NCI-H510A treated with DMSO at 0.1 percent for 48 hours (cell line): Measurements from ENCODE around the gene SAMMSON.

ENCODE experiments used
- DNase-seq: peaks from one replicate; lab custom pipeline; 2025; lab: John Stamatoyannopoulos, UW

Gene SAMMSON

DNA sequence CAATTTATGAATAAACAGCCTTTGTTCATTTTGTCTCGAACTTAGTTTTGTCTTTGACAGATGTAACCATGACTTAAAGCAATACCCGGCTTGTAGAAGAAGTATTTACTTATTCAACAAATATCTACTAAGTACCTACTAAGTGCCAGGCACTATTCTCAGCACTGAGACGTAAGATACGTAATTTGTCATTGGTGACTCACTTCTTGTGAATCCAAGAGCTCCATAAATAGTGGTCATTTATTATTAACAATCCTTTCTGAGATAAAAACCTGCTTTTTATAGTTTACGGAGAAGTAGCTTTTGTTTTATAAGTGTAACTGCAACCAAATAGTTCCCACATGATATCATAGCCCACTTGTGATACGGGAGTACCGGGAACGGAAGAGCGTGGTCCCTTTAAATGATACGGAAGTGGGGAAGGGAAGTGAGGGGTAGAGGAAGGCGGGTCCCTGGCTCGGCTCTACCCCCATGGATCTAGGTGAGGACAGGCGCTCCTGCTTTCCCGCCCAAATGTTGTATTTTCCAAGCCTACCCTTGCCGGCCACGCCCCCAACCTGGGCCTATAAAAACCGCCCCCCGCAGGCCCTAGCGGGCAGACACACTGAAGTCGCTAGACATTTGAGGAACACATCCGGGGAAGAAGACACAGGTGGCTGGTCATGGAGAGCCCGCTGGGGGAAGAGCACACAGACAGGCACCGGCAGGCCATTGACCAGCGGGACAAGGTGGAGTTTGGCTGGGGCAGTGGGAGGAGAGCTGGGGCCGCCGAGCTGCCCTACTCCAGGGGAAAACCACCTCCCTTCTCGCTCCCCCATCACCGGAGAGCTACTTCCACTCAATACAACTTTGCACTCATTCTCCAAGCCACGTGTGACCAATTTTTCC is at the start of gene SAMMSON:
SAMMSON (plus strand) TSS at position 594 of the 888 bp plus-strand sequence.
- no peak for DNase-seq

DNA sequence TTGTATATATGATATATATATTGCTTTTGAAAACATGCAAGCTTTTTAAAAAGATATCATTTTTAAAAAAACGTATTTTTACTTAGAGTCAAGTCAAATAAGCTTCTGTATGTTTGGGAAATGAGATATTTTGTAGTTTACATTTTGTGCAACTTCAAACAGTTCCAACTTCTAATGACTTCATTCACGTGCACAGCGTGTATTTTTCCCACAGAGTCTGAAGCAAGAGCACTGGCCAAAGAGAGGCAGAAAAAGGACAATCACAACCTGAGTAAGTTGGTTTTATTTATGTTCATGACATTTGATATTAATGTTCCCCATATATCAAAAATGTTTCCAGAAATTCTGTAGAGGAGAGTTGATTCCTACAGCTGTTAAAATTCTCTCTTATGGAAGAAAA is 47.9 kb upstream of the SAMMSON start:
- no peak for DNase-seq

DNA sequence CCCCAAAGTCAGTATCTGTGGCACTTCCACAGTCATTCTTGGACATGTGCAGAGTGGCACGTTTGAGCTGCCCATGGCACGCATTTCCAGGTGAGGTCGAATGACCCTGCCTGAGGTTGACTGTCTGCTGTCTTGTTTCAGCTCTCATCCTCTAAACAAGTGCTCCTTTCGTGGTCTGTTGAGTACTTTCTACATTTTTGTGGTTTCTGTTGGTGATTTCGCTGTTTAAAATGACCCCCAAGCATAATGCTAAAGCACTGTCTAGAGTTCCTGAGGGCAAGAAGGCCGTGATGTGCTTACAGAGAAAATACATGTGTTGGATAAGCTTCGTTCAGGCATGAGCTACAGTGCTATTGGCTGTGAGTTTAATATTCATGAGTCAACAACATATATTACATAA is 40.0 kb upstream of the SAMMSON start:
- no peak for DNase-seq

DNA sequence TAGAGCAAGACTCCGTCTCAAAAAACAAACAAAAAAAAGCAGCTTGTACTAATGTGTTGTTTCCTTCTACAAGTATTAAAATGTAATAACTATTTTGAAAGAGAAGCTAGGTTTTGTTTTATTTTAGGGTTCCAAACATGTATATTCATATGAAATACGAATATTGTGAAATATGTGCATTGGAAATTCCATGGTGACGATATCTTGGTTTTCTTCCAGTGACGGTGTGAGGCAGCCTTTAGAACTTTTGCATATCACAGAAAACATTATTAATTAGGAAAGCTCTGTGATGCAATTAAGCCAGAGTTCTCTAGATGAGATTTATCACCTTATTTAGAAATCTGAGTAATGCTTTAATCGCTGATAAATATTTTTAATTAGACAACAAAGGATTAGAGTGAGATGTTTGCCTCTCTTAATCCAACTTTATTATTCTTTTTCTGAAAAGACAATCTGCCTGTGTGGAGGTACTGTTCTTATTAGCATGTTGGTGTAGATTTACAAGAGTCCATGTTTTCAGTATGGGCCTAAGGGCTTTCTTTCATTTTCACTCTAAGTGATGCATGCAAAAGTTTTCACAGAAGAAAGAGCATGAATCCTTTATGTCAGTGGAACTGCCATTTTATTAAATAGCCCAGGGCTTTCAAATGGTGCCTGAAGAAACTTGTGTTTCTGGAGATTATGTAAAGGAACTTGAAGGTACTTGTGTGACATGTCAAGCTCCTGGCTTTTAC is 37.7 kb upstream of the SAMMSON start:
- DNase-seq: no peak

DNA sequence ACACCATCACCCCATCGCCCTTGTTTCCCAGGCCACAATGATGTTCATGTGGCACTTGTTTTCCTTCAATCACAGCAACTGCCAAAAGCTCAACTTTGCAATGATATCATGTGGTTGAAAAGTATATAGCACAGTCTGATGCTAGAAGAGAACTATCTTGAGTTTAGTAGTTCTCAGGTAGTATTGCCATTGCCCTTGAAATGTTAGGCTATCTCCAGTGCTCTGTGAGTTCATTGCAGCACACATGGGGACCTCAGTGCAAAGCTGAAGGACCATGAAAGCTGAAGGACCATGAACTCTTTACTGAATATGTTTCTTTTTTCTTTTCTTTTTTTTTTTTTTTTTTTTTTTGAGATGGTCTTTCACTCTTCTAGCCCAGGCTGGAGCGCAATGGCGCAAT is 35.9 kb upstream of the SAMMSON start:
- DNase-seq: no peak

DNA sequence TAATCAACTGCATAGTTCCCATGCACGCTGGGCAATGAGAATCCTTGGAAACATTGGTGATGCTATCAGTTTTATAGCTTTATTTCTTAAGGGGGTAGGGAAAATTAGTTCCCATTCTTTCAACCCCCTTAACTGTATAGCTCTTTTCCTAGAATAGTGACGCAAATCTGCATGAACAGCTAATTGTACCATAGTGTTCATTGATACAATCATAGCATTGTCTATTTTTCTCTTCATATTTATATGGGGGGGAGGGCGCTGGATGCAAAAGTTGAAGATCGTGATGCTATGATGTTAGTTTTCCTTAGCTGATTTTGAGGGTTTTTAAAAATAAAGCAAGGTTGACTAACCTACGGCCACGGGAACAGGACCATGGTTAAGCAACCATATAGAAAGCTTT is 32.4 kb upstream of the SAMMSON start:
- DNase-seq: no peak

DNA sequence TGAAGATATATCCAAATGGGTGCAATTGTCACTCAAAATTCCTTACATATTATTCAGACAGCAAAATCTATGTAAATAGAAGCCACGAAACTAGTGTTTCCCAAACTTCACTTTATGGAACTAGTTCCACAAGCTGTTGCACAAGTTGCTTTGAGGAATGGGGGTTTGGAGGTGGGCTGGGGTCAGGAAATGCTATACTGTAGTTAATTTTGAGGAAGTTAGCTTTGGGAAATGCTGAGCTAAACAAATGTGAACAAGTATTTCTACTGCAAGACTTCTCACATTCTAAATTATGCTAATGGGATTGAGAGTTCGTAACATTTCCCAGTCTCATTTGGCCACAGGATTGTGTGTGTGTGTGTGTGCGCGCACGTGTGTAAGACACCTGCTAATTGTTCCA is 28.7 kb upstream of the SAMMSON start:
- no peak for DNase-seq

DNA sequence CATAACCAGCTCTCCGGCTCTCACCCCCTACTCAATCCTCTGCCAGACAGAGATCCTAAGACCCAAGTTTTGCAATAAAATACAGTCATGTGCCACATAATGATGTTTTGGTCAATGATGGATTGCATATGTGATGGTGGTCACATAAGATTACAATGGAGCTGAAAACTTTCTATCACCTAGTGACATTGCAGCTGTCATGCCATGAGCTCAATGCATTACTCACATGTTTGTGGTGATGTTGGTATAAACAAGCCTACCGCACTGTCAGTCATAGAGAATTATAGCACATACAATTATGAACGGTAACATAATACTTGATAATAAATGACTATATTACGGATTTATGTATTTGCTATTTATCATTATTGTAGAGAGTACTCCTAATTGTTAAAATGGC is 26.9 kb upstream of the SAMMSON start:
- DNase-seq: no peak

DNA sequence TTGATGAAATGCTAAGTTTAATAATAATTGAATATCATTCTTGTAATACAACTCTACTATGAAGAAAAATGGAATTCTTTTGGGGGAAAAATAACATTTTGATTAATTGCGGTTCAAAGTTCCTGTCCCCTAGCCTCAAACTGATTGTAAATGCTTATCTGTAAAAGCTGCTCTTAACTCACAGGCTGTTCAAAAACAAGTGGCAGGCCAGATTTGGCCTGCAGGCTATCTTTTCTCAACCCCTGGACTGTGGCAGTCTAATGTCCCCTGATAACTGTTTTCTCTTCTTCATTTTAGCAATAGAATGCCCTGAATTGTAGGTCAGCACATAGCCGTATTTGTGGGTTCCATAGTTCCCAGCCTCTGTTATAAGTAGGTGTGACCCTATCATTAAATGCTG is 23.5 kb upstream of the SAMMSON start:
- DNase-seq: no peak

DNA sequence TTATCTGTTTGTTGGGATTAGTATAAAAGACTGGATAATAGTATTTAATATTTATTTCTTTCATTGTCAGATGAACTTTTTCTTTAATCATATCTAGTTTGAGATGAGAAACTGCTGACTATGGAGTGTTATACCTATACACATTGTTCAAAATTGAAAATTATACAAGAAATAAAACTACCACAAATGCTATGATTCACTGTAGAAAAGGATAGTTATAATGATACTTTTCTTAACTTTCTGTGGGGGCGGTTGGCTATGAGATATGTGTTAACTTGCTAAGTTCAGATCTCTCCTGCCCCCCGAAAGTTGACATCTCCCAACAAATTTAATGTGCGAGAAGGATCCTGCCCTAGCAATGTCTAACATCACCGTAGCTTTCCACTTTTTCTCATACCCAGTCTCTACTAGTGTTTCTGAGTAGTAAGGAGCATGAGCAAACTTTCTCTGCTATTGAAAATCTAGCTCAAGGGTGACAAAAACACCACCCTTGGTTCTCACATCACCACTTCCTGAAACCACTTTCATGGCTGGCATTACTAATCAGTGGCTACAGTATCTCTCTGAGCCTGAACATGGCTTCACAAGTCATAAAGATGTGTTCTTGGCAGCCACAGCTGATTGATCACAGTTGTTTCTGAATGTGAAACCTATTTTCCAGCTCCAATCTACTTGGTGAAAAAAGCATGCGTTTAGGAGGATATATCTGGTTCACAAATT is 15.8 kb upstream of the SAMMSON start:
- no peak for DNase-seq

DNA sequence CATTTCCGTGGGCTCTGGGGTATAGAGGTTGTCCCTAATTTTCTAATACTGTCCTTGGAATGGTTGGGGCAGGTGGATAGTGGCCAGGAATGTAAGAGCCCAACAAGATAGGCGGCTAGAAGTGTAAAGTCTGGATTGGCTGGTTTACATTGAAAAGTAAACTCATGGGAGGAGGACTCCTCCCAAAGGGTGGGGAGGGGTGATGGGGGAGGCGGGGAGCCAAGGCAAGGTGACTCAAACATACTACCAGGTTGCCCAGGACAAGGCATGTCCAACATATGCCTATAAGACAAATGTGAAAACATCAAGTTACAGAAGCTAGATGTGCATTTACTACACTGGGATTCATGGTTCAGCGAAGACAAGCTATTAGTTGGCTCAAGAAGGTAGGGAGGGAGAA is 14.3 kb upstream of the SAMMSON start:
- no peak for DNase-seq

DNA sequence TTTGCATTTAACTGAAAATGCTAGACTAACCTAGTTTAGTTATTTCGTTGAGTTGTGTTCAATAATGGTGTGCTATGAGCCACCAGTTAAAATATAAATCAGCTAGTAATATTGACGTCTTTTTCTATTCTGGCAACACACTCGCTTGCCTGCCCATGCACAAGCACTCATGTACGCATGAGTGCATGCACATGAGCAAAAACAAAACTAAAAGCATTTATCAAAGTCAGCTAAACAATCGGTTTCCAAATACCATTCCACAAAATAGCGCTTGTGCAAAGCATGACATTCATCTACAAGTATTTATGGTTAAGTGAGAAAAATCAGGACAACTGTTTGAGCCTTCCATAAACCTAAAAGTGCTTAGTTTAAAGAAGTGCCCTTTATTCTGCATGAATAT is 13.1 kb upstream of the SAMMSON start:
- no peak for DNase-seq

DNA sequence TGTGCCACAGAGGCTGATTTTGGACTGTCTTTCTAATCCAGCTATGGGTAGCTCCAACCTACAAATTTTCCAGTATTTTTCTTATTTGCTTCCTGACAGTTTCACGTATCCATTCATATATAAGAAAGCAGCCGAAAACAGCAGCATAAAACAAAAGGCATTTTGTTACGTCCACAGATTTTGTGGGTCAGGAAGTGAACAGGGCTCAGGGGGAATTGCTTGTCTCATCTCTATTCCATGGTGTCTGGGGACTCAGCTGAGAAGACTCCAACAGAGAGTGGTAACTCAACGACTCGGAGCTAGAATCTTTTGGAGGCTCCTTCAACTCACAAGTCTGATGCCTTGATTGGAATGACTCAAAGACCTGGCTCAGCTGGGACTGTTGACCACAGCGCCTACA is 11.7 kb upstream of the SAMMSON start:
- DNase-seq: no peak

DNA sequence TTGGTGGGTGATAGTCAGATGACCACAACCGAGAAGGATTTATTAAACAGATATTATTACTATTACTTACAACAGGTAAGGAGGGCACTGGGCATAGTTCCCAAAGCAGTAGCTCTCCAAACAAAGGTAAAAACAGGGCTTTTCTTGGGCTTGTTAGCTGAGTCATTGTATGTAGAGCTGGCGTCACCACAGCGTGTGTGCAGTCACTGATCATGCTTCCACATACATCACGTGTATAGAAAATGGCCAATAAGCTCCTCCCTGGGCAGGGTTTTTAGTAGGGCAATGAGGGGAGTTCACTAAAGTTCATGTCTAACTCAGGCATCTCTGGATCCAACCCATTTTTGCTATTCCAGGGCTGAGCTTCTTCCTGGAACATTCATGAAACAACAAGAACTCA is 5.8 kb upstream of the SAMMSON start:
- DNase-seq: no peak

DNA sequence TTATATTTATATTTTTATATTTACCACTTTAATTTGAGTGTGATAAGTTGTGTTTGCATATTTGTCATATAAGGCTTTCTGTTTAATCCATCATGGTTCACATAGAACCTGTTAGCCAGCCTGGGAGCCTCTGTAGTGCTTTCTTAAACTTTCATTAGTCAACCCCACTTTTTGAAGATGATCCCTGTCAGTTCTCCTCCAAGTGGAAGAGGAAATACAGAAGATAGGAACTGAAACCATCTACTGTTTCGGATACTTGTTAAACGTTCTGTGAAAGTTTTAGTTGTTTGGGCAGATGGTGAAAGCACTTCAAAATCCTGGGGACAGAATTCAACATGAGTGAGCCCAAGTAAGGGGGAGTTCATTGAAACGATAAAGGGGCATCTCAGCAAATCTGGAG is 4.6 kb upstream of the SAMMSON start:
- no peak for DNase-seq

DNA sequence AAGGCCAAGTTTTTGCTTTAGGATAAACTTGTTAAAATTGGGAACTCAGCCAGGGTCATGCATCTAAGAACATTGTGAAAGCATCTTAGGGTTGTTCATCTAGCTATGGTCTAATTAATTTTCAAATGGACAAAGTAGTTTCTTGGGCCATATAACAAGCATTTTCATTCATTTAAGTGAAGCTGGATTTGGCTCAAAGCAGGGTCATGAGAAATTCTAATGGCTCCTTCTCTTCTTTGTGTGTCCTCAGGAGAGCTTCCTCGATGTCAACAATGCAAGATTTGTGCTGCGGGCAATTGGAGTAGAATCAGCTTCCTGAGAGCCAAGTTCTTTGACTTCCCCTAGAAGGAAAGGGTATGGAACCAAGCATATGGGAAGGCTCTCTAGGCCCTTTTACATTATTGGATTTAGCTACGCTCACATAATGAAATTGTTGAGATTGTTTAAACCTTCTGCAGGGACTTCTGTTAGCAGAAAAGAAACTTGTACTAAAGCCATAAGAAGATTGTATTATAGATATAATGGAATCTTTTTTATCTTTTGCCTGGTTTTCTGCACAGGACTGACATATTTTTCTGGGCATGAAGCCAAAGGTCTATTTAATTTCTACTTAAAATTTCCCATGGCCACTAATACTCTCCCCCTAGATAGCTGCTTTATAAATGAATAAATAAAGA is 1.8 kb upstream of the SAMMSON start:
- DNase-seq: no peak

DNA sequence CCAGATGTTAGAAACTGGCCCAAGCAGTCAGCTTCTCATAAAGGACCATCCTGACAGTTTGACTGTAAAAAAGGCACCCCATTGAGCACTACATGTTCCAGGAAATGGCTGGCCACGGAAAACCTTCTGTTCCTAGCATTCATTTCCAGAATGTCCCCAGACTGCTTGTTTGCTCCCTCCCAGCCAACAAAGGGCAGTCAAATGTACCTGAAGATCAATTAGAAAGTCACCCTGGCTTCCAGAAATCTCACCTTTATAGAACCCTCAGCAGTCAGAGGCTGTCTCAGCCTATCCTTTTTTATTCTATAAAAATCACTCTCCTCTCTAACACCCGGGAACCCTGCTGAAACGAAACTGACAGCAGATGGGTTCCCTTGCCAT is 784 bp upstream of the SAMMSON start:
- DNase-seq: no peak

DNA sequence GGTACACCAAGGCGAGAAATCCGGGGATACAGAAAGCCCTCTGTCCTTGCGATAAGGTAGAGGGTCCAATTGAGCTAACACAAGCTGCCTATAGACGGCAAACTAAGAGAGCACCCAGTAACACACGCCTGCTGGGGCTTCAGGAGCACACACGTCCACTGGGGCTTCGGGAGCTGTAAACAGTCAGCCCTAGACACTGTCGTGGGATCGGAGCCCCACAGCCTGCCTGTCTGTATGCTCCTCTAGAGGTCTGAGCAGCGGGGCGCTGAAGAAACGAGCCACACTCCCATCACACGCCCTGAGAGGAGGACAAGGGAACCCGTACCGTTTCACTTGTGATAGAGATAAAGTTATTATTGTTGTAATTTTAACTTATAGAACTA is 486 bp downstream of the SAMMSON start:
- DNase-seq: no peak

DNA sequence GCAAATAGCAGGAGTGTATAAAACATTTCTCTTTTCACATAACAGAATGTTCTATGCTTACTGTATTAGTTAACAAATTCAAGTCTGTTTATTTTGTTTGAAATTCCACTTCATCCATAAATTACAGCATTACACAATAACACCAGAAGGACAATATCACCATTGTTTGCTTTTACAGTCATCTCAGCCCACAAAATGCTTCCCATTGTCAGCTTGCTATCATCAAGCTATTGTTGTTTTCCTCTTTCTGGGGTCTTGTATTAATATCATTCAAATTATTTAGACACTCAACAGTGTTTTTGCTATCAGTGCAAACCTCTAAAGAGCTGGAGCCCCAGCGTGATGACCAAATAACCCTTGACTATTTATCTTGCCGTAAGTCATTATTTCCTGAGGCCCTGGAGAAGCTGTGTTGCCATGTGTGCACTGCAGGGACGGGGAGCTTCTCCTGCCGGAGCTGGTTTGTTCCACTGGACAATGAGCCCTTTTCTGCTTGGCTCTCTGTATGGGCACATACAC is 1.1 kb downstream of the SAMMSON start:
- peak; percentile 27 for DNase-seq

DNA sequence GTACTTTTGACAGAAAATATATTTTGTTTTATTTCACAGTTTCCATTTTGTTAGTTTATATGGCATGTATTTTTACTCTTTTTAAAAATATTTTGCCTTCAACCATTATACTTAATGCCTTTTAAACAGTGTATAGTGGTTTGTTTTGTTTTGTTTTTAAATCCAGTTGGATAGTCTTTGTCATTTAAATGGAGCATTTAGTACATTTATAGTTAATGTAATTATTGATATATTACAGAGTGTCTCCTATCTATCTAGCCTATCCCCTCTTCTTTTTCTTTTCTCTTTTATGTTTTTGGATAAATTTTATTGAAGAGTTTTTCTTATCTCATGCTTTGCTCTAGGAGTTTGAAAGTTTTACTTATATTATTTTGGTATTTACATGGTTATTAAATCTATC is 3.6 kb downstream of the SAMMSON start:
- DNase-seq: no peak

DNA sequence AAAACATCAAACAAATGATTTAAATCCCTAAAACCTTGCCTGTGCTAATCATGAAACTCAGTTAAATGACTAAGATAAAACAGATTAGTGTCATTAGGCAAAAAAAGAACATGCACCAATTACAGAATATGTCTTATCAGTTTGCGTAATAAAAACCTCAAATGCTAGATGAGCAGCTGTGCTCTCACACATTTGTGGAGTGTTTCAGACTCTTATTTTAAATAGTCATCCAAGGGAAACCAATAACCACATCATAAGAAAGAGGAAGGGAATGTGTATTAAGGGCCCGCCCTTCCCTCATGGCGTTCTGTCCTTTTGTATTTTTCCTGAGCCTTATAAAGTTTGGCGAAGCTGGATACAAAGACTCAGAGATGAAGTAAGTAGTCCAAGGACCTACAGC is 6.6 kb downstream of the SAMMSON start:
- DNase-seq: no peak

DNA sequence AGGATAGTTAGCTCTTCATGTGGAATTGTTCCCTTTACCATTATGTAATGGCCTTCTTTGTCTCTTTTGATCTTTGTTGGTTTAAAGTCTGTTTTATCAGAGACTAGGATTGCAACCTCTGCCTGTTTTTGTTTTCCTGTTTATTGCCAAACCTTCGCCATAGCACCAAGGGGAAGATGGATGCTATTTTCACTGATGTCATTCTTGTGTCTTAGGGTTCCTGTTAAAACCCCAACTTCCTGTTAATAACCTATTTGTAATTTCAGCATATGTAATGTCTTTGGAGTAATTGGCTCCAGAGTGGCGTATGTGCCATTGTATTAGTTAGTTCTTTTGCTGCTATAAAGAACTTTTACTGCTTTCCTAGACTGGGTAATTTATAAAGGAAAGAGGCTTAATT is 10.8 kb downstream of the SAMMSON start:
- DNase-seq: no peak
